WTC11 (cell line): ENCODE results near the gene UCP1.

ENCODE experiments used
- GABPB1 ChIP-seq: sonication (generic); formaldehyde crosslinking; IDR thresholded peaks from 2 replicates; pipeline ENCODE4 v1.8.1; 2023; ENCODE audit warnings: mild to moderate bottlenecking, missing genetic modification reagents
- JUN ChIP-seq: sonication (generic); formaldehyde crosslinking; IDR thresholded peaks from 2 replicates; pipeline ENCODE4 v1.8.0; 2023; ENCODE audit warnings: mild to moderate bottlenecking, missing genetic modification reagents
- MAX ChIP-seq: sonication (generic); formaldehyde crosslinking; IDR thresholded peaks from 2 replicates; pipeline ENCODE4 v1.8.0; 2022; ENCODE audit warnings: mild to moderate bottlenecking, missing genetic modification reagents
- MXD4 ChIP-seq: fragments of 250-450 bp; sonication (Bioruptor Pico); IDR thresholded peaks from 2 replicates; pipeline ENCODE4 v1.8.0; 2021; ENCODE audit warnings: mild to moderate bottlenecking, moderate library complexity, borderline replicate concordance
- NFYB ChIP-seq: sonication (generic); formaldehyde crosslinking; conservative IDR thresholded peaks from 2 replicates; pipeline ENCODE4 v1.8.0; 2022; ENCODE audit warnings: low read depth, missing genetic modification reagents
- ZBTB43 ChIP-seq: sonication (generic); formaldehyde crosslinking; IDR thresholded peaks from 2 replicates; pipeline ENCODE4 v1.8.1; 2023; ENCODE audit warnings: mild to moderate bottlenecking, missing genetic modification reagents
- ZNF396 ChIP-seq: fragments of 250-450 bp; sonication (Bioruptor Pico); IDR thresholded peaks from 2 replicates; pipeline ENCODE4 v1.8.0; 2021; ENCODE audit warnings: mild to moderate bottlenecking, moderate library complexity, borderline replicate concordance
- TF ChIP-seq, protein P1 (sequence below): fragments of 200-600 bp; IDR thresholded peaks from 2 replicates; pipeline ENCODE4 v1.8.0; 2022; ENCODE audit warnings: antibody characterized with exemption
- TF ChIP-seq, protein P2 (sequence below): sonication (generic); formaldehyde crosslinking; IDR thresholded peaks from 2 replicates; pipeline ENCODE4 v1.8.1; 2023; ENCODE audit warnings: mild to moderate bottlenecking, missing genetic modification reagents
- TF ChIP-seq, protein P3 (sequence below): sonication (generic); formaldehyde crosslinking; IDR thresholded peaks from 2 replicates; pipeline ENCODE4 v1.8.1; 2022; ENCODE audit warnings: missing genetic modification reagents, borderline replicate concordance

GRCh38 chr4:140615451-140615850 is 46.7 kb upstream of the UCP1 start:
- TF ChIP-seq, protein P1, sequence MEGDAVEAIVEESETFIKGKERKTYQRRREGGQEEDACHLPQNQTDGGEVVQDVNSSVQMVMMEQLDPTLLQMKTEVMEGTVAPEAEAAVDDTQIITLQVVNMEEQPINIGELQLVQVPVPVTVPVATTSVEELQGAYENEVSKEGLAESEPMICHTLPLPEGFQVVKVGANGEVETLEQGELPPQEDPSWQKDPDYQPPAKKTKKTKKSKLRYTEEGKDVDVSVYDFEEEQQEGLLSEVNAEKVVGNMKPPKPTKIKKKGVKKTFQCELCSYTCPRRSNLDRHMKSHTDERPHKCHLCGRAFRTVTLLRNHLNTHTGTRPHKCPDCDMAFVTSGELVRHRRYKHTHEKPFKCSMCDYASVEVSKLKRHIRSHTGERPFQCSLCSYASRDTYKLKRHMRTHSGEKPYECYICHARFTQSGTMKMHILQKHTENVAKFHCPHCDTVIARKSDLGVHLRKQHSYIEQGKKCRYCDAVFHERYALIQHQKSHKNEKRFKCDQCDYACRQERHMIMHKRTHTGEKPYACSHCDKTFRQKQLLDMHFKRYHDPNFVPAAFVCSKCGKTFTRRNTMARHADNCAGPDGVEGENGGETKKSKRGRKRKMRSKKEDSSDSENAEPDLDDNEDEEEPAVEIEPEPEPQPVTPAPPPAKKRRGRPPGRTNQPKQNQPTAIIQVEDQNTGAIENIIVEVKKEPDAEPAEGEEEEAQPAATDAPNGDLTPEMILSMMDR: no peak
- TF ChIP-seq ZBTB43 (CRISPR knock-in tag) (no peak), MXD4 (CRISPR knock-in tag) (no peak), GABPB1 (no peak), MAX (CRISPR knock-in tag) (no peak), JUN (CRISPR knock-in tag) (no peak), ZNF396 (CRISPR knock-in tag) (no peak), NFYB (no peak)
- TF ChIP-seq, protein P2, sequence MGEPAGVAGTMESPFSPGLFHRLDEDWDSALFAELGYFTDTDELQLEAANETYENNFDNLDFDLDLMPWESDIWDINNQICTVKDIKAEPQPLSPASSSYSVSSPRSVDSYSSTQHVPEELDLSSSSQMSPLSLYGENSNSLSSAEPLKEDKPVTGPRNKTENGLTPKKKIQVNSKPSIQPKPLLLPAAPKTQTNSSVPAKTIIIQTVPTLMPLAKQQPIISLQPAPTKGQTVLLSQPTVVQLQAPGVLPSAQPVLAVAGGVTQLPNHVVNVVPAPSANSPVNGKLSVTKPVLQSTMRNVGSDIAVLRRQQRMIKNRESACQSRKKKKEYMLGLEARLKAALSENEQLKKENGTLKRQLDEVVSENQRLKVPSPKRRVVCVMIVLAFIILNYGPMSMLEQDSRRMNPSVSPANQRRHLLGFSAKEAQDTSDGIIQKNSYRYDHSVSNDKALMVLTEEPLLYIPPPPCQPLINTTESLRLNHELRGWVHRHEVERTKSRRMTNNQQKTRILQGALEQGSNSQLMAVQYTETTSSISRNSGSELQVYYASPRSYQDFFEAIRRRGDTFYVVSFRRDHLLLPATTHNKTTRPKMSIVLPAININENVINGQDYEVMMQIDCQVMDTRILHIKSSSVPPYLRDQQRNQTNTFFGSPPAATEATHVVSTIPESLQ (CRISPR knock-in tag): no peak
- TF ChIP-seq, protein P3, sequence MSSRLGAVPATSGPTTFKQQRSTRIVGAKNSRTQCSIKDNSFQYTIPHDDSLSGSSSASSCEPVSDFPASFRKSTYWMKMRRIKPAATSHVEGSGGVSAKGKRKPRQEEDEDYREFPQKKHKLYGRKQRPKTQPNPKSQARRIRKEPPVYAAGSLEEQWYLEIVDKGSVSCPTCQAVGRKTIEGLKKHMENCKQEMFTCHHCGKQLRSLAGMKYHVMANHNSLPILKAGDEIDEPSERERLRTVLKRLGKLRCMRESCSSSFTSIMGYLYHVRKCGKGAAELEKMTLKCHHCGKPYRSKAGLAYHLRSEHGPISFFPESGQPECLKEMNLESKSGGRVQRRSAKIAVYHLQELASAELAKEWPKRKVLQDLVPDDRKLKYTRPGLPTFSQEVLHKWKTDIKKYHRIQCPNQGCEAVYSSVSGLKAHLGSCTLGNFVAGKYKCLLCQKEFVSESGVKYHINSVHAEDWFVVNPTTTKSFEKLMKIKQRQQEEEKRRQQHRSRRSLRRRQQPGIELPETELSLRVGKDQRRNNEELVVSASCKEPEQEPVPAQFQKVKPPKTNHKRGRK (CRISPR knock-in tag): no peak
